ENCODE measurements around the gene EZR. TPM values are rescaled to one million over a fixed set of nuclear protein-coding genes. Genes with fewer than 3 reads are reported as not detected.

Gene EZR
- polyA plus RNA-seq, 1 donor (not counting 4 experiments of a cell fraction or from before 2014, with no cell fraction given) = 277 TPM

- DNase-seq (ENCODE audit: low read depth, low spot score) = no peak
- Histone ChIP-seq H3K79me2 (ENCODE audit: control insufficient read depth, insufficient read depth, low read length) (peaks cover 67% of the 10 kb centered on the region), H3K9me3 (ENCODE audit: control insufficient read depth, low read depth, low read length) (no peaks in the 10 kb centered on the region), H3K4me1 (ENCODE audit: control insufficient read depth, extremely low read depth, insufficient read depth, low read length) (peaks cover 49% of the 10 kb centered on the region), H3K27ac (ENCODE audit: control insufficient read depth, insufficient read depth, low read length) (peak overlapping the region; percentile 98), H2AFZ (ENCODE audit: control insufficient read depth, low read length) (no peak overlapping the region), H3K36me3 (ENCODE audit: control insufficient read depth in 2 of 2, extremely low read depth in 1 of 2, insufficient read depth in 2 of 2, low read length in 2 of 2) (peaks cover 14 to 39% of the 10 kb centered on the region in 2 experiments), H3K4me3 (ENCODE audit: control insufficient read depth in 2 of 3, extremely low read depth in 1 of 3, insufficient read depth in 2 of 3, low read depth in 1 of 3, low read length in 3 of 3) (peak overlapping the region; percentile 87 to 100 (median 97)), H4K20me1 (ENCODE audit: control insufficient read depth, extremely low read depth, insufficient read depth, low read length) (peaks cover 46% of the 10 kb centered on the region), H3K9me1 (ENCODE audit: control insufficient read depth, extremely low read depth, insufficient read depth, low read length) (peaks cover 2% of the 10 kb centered on the region), H3K27me3 (ENCODE audit: control insufficient read depth, extremely low read depth, insufficient read depth, low read length) (no peaks in the 10 kb centered on the region), H3K9ac (ENCODE audit: control insufficient read depth, extremely low read depth, insufficient read depth, low read length) (peak overlapping the region; percentile 99), H3K4me2 (ENCODE audit: control insufficient read depth, extremely low read depth, insufficient read depth, low read depth, low read length) (peak overlapping the region; percentile 91)
- FAIRE-seq = no peak
- TF ChIP-seq CTCF (optimal IDR thresholded peaks at IDR 0.05 in 1 of 3, IDR thresholded peaks at IDR 0.05 in 1 of 3, conservative IDR thresholded peaks at IDR 0.05 in 1 of 3; ENCODE audit: extremely low read depth in 1 of 3, insufficient read depth in 2 of 3, low read length in 3 of 3) = no peak
- dilution Hi-C loops (cut with MboI; ENCODE audit: extremely low pct_ligation_motif_present, low sequenced_read_pairs) = no loop called here
These were observed 2.8 kb downstream of the EZR start for GRCh38 chr6:158816329-158816728.

- peak overlapping the region; percentile 87 to 100 (median 97) for H3K4me3 ChIP-seq (ENCODE audit: control insufficient read depth in 2 of 3, extremely low read depth in 1 of 3, insufficient read depth in 2 of 3, low read depth in 1 of 3, low read length in 3 of 3)
- FAIRE-seq (no peak), DNase-seq (ENCODE audit: low read depth, low spot score) (no peak)
- H2AFZ ChIP-seq (ENCODE audit: control insufficient read depth, low read length) = no peak overlapping the region
- peak overlapping the region; percentile 98 for H3K27ac ChIP-seq (ENCODE audit: control insufficient read depth, insufficient read depth, low read length)
- H3K9me1 ChIP-seq (ENCODE audit: control insufficient read depth, extremely low read depth, insufficient read depth, low read length) = peaks cover 2% of the 10 kb centered on the region
- peaks cover 46% of the 10 kb centered on the region for H4K20me1 ChIP-seq (ENCODE audit: control insufficient read depth, extremely low read depth, insufficient read depth, low read length)
- H3K4me1 ChIP-seq (ENCODE audit: control insufficient read depth, extremely low read depth, insufficient read depth, low read length) = peaks cover 51% of the 10 kb centered on the region
- no peaks in the 10 kb centered on the region for H3K27me3 ChIP-seq (ENCODE audit: control insufficient read depth, extremely low read depth, insufficient read depth, low read length)
- H3K9me3 ChIP-seq (ENCODE audit: control insufficient read depth, low read depth, low read length) = no peaks in the 10 kb centered on the region
- peaks cover 71% of the 10 kb centered on the region for H3K79me2 ChIP-seq (ENCODE audit: control insufficient read depth, insufficient read depth, low read length)
- no peak for TF ChIP-seq CTCF (optimal IDR thresholded peaks at IDR 0.05 in 1 of 3, IDR thresholded peaks at IDR 0.05 in 1 of 3, conservative IDR thresholded peaks at IDR 0.05 in 1 of 3; ENCODE audit: extremely low read depth in 1 of 3, insufficient read depth in 2 of 3, low read length in 3 of 3)
- no peak for TF ChIP-seq EZH2 (IDR thresholded peaks at IDR 0.05; ENCODE audit: low read length)
- H3K36me3 ChIP-seq (ENCODE audit: control insufficient read depth in 2 of 2, extremely low read depth in 1 of 2, insufficient read depth in 2 of 2, low read length in 2 of 2) = peaks cover 14 to 43% of the 10 kb centered on the region in 2 experiments
- peak overlapping the region; percentile 99 for H3K9ac ChIP-seq (ENCODE audit: control insufficient read depth, extremely low read depth, insufficient read depth, low read length)
- dilution Hi-C loops (cut with MboI; ENCODE audit: extremely low pct_ligation_motif_present, low sequenced_read_pairs) = no loop called here
- peak overlapping the region; percentile 91 for H3K4me2 ChIP-seq (ENCODE audit: control insufficient read depth, extremely low read depth, insufficient read depth, low read depth, low read length)
These were observed 3.3 kb downstream of the EZR start for GRCh38 chr6:158815907-158816306.
